Gastrocnemius medialis (tissue), 4 donors: ENCODE results near the gene NAGA.

ENCODE experiments used
- CTCF ChIP-seq, 5 experiments: fragments of 450-650 bp in 3 of 5; fragments of 200-600 bp in 2 of 5; sonication (generic) in 2 of 5; IDR thresholded peaks in 4 of 5; conservative IDR thresholded peaks in 1 of 5; 1 replicate in 4 of 5; 2 replicates in 1 of 5; pipeline ENCODE4 v1.5.1; 2016 to 2019; ENCODE audit warnings: antibody characterized with exemption in 5 of 5, mild to moderate bottlenecking in 3 of 5, moderate library complexity in 3 of 5
- POLR2A ChIP-seq, 2 donors: fragments of 450-650 bp; IDR thresholded peaks; one replicate each; pipeline ENCODE4 v1.6.1; 2017; ENCODE audit warnings: antibody characterized with exemption in 2 of 2, mild to moderate bottlenecking in 2 of 2, moderate library complexity in 2 of 2

DNA sequence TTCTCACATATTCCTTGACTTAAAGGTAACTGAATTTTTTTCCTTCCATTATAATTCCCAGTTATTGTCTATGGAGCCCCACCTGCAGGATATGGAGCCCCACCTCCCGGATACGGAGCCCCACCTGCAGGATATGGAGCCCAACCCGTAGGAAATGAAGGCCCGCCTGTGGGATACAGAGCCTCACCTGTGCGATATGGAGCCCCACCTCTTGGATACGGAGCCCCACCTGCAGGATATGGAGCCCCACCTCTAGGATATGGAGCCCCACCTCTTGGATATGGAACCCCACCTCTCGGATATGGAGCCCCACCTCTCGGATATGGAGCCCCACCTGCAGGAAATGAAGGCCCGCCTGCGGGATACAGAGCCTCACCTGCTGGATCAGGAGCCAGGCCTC is 43.9 kb downstream of the NAGA start:
- TF ChIP-seq CTCF (IDR thresholded peaks at IDR 0.05 in 4 of 5, conservative IDR thresholded peaks at IDR 0.05 in 1 of 5), result no peak
- no peak for TF ChIP-seq POLR2A (IDR thresholded peaks at IDR 0.05)
